Measurements from ENCODE around the gene VENTX.

Gene VENTX

DNA sequence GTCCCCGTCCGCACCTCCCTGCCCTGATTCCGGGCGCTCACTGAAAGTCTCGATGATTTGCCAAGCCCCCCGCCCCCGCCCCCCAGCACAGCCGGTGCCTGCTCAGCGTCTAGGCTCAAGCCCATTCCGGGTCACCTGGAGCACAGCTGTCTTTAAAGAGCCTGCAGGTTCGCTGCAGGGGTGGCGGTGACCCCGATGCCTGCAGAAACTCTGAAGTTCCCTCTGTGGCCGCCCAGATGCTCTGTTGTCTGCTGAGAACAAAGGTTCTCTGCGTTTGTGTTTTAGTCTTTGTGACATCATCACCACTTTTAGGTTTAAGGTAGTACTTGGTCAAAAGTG lies 780 bp downstream of the VENTX start:
- no peak for DNase-seq

DNA sequence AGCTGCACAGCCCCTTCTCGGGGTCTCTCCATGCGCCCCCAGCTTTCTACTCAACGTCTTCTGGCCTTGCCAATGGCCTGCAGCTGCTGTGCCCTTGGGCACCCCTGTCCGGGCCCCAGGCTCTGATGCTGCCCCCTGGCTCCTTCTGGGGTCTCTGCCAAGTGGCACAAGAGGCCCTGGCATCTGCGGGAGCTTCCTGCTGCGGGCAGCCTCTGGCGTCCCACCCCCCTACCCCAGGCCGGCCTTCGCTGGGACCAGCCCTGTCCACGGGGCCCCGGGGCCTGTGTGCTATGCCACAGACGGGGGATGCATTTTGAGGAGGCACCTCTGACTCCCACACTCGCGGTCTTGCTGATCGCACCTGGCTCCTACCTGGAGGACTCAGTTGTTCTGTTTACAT lies 2.3 kb downstream of the VENTX start:
- DNase-seq = no peak

DNA sequence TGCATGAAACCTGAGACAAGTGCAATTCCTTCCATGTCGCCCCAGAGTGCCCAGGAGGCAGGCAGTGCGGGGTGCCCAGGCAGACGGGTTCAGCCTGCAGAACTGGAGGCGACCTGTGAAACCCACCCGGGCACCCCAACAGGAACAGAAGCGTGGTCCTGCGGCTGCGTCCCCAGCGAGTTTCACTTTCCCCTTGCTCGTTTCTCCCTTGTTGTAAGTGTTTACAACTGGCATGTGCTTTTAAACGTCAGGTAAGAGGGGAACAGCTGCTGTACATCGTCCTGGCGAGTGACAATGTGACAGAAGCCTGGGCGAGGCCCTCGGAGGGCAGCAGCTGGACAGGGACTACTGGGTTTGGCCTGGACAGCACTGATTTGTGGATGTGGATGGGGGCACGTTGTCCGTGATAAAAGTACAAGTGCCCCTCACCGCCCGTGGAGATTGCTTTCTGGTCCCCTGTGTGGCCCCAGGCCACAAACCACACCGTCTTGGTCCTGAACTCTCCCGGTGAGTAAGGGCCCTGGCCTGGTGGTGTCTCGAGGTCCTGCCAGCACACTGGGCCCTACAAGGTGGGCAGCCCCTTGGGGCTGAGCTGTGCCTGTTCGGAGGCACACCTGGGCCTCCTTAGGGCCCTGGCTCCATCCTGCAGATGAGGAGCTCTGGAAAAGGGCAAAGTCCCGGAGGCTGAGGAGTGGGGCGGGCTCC lies 4.0 kb downstream of the VENTX start:
- DNase-seq = no peak

DNA sequence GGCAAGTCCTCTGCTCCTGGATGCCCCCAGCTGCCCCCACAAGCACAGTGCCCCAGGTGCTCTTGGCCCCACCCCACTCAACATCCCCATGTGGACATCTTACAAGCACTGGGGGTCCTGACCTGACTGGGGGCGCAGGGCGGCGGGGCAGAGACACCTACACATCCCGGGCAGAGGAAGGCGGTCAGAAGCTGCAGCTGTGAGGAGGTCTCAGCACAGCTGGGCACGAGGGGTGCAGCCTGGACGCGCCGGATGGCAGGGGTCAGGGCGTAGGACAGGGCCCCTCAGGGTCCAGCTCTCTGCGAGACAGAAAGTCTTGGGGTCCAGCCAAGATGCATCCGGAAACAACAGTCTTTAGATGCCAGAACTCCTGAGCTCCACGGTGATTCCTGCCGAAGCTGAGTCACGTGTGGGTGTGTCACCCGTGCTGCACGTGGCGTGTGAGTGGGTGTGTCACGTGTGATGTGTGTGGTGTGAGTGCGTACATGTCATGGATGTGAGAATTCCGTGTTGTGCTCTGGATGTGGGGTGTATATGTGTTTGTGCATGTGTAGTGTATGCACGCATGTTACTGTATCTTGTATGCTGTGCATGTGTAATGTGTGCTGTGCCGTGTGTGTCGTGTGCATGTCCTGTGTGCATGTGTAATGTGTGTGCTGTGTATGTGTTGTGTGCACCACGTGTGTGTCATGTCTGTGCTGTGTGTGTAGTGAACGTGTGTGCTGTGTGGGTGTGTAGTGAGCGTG lies 5.1 kb downstream of the VENTX start:
- no peak for DNase-seq

DNA sequence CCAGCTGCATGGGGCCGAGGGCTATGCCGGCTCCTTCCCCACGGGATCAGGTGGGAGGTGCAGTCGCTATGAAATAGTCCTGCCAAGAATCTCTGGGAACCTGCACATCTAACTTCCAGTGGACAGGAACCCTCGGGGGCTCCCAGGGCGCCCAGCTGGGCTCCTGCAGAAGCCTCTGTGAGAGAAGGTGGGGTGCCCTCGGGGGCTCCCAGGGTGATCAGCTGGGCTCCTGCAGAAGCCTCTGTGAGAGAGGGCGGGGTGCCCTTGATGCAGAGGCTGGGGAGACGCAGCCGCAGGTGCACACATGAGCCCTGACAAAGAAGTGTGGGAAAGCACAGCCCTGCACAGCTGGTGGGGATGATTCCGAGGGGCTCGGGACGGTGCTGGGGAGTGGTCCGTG lies 5.9 kb downstream of the VENTX start:
- DNase-seq = no peak

DNA sequence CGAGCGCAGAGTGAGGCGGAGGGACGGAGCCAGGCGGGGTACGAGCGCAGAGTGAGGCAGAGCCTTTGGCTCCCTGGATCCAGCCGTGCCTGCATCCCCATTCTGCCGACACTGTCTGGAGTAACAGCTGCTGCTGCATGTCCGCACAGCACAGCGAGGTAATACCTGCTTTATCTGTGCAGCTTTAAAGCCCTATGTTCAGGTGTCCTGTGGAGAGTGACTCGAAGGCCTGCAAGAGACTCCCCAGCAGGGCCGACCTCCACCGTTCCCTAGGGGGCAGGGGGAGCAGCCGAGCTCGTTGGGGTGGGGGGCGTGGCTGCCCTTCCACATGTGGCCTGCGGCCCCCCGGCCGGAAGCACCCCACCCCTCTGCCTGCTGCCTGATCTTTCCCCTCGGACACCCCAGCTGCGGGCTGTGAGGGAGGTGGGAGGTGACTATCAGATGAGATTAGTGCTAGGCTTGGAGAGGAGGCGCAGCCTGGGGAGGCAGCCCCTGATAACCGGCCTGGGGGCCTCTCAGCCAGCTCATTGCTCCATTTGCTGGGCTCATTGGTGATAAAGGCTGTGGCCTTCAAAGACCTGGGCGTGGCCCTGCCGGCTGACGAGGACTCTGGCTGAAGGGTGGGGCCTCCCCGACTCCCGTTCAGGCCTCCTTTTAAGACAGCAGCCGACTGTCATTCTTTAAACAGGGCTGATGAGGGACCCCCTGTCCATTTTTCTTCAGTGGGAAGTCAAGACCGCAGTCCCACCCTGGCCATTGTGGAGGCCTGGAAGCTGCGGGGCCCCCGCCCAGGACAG lies 8.0 kb downstream of the VENTX start:
- DNase-seq = no peak

DNA sequence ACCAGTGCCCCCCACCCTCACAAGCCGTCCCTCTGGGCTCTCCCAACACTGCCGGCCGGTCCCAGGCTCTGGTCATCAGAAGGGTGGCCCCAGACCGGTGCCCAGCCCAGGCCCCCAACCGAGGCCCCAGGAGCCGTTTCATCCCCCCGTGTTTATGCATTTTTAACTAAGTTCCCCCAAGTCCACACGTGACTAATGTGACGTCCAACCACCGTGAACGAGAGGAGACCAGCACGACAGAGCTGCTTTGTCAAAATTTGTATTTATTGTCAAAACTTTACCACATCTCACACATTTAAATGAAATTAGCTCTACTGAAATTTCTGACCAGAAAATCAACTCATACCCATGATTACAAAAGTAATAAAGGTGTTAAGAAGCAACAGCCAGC lies 8.6 kb downstream of the VENTX start:
- no peak for DNase-seq

DNA sequence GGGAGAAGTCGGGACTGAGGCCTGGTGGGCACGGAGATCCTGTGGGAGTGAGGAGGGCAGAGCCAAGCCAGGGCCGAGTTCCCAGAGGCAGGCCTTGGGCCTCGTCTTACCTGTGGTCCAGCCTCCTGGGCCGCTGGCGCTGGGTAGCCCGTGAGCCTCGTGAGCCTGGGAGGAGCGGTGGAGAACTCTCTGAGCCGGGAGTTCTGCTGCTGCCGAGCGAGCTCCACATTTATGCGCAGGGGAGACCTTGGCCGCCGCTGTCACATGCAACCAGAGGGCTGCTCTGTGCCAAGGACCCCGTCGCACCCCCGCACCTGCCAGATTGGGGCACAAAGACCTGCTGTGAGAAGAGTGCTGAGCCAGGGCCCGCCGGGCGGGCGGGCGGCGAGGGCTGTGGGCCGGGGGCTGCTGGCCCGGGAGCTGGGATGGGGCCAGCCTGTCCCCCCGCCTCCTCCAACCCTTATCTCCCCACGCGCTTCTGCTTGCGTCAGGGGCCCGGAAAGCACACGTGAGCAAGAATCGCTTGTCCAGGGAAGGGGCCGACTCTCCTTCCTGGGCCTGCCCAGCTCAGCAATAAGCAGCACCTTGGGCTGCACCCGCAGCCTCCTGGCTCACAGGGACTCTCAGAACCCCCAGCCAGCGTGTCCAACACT lies 10.2 kb downstream of the VENTX start:
- DNase-seq = no peak

DNA sequence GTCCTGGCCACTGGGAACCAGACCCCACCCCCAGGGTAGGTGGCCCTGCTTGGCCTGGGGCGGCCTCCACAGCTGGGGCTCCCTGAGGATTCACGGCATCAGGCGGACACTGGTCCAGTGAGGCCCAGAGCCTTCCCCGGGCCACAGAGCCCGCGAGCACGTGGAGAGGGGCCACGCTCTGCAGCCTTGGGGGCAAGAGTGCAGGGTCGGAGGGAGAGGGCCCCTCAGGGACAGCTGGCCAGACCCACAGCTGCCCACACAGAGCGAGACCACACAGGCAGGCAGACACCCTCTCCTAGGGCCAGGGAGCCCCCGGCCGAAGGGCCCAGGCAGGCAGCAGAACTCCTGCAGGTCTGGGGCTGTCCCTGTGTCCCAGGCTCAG lies 10.7 kb downstream of the VENTX start:
- no peak for DNase-seq

DNA sequence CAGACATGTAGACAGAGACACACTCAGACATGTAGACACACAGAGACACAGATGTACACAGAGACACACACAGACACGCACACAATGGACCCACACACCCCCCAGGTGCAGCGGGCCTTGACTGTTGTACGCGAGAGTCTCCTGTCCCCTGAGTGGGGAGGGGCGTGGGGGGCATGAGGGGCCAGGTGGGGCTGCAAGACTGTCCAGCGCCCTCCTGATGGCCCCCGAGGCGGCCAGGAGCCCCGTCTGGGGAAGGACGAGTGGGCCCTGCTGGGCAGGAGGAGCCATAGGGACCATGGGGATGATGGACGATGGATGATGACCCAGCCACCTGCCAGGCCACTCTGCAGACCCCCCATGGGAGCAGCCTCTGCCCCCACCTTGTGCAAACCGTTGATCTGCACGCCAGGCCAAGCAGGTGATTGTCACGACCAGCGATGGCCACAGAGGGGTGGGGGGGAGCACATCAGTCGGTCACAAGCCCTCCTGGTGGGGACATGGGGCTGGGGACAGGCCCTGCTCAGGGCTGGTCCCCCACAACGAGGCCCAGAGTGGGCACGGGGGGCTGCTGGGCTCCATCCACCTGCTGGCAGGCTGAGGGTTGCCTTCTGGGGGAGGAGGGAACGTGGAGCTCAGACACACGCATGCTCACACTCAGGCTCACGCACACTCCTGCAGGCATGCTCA lies 11.6 kb downstream of the VENTX start:
- no peak for DNase-seq

DNA sequence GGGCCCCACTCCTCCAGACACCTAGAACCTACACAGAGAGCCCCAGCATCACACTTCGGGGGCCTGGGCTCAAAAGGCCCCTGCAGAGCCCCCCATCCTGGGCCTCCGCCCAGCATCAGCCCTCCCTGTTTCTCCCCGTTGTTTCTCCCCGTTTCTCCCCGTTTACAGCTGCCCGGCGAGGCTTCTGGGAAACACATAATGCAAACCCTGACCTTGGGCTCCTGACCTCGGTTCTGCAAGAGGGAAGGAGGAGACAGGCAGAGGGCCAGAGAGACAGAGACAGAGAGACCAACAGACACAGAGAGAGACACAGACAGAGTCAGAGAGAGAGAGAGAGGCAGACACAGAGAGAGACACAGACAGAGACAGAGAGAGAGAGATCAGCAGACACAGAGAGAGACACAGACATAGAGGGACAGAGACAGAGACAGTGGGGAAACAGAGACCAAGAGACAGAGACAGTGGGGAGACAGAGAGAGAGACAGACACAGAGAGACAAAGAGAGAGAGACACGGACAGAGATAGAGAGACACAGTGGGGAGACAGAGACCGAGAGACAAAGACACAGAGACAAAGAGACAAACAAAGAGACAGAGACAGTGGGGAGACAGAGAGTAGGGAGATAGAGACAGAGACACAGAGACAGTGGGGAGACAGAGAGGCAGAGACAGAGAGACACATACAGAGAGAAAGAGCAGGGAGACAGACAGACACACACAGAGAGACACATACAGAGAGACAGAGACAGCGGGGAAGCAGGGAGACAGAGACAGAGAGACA lies 12.5 kb downstream of the VENTX start:
- DNase-seq = no peak

DNA sequence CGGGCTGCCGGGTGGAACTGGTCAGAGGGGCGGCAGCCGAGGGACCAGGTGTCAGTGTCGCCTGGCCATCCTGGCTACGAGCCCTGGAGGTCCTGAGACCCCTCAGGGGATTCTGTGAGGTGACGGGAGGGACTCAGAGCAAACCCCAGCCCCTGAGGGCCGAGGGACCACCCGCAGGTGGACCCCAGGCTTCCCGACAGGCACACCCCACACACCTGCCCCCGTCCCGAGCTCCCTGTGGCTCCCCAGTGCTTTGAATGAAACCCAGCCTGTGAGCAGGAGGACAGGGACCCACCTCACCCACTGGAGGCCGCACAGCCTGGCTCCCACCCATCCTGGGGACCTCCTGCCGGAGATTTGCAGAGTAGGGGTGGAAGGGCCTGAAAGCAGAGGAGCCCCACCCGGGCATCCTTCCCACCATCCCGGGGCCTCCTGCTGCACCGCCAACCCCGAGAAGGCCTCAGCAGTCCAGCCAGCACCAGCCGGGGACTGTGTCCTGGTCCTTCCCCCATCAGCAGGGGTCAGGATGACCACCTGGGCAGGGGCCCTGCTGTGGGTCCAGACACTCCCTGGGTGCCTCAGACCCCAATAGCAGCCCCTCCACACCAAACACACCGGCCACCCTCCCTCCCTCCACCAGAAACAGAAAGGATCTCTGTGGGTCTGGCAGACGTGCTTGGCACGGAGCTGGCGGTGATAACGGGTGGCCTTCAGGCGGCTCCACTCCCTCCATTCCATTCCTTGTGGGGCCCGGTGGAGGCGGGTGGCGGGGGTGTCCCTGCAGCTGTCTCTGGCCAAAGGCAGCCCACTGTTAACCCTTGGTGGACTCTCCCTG lies 13.9 kb downstream of the VENTX start:
- no peak for DNase-seq

DNA sequence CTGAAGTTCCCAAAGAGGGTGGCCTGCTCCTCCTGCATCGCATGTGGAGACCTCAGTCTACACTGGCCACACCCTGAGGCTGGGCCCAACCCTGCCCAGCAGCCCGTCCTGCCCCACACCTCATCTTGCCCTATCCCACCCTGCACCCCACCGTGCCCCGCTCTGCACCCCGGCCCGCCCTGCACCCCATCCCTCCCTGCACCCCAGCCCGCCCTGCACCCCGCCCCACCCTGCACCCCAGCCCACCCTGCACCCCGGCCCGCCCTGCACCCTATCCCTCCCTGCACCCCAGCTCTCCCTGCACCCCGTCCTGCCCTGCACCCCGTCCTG lies 14.5 kb downstream of the VENTX start:
- DNase-seq = no peak

DNA sequence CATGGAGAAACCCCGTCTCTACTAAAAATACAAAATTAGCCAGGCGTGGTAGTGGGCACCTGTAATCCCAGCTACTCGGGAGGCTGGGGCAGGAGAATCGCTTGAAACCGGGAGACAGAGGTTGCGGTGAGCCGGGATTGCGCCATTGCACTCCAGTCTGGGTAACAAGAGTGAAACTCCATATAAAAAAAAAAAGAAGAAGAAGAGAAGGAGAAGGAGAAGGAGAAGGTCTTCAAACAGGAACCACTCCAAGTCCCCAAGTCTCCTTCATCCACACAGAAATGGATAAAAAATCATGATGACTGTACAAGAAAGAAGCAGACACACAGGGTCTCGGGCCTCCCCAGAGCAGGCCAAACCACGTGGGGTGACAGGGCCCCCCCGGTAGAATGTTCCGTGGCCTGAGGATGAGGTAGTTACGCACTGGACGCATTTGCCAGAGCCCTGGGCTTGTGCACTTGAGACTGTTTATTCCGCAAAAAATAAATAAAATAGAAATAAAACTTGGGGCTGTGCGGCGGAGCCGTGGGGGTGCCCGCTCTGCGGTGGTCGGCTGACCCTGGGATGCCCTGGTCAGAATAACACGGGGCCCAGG lies 15.8 kb downstream of the VENTX start:
- DNase-seq = no peak

DNA sequence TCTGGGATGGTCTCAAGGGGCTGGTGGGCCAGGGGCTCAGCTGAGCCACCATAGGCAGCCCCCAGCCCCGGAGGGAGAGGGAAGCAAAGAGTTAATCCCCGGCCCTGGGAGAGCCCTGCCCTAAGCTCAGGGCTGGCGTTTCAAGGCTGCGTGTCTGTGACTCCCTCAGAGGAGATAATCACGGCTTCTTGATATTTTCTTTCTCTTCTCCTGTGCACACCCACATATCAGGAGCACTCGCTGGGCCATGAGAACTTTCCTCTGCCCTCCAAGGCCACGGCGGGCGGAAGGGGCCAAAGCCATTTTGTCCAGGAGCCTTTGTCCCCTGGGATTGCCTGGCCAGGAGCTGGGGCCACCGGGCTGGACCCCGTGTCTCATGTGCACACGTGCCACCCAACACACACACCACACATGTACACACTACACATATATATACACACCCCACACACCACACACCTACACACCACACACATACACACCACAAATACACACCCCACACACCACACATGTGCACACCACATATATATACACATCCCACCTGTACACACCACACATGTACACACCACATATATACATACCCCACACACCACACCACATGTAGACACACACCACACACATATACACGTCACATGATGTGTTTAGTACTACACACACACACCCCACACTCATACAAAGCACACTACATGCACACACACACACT lies 16.9 kb downstream of the VENTX start:
- DNase-seq = no peak

DNA sequence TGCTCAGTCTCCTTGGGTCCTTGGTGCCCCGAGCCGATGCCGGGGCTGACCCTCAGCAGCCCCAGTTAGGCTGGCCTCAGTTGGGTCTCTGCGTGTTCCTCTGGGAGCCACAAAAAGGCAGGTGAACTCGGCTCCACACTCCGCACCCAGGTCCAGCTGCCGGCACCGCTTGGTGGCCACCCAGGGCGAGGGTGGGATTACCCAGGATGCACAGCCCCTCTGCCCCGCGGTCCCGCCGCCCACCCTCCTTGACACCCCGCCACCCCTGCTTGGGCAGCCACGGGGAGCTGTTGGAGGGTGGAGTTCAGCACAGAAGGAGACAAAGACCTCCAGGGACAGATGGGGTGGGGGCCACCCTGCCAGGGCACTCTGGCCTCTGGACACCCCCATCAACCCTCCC lies 17.7 kb downstream of the VENTX start:
- DNase-seq = no peak

DNA sequence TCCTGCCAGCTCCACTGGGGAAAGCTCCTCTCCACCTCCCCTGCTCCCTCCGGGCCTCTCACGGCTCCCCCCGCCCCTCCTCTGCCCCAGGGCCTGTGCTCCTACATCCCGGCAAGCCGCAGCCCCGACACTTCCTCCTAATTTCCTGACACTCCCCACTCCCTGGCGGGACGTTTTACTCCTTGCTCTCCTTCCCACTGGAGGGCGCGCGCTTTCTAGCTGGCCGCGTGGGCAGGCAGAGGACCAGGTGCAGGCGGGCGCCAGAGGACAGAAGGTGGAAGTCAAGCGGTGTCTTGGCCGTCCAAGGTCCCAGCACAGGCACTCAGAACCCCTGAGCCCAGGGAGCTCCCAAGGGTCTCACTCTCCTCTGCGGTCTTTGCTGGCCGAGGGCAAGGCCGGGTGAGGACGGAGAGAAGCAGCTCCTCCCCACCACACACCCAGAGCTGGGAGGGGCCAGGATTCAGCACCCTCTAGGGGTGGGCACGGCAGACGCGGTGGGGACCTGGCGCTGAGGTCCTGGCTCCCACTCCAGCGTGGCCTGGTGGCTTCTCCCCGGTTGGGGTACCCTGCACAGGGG lies 19.9 kb downstream of the VENTX start:
- no peak for DNase-seq

DNA sequence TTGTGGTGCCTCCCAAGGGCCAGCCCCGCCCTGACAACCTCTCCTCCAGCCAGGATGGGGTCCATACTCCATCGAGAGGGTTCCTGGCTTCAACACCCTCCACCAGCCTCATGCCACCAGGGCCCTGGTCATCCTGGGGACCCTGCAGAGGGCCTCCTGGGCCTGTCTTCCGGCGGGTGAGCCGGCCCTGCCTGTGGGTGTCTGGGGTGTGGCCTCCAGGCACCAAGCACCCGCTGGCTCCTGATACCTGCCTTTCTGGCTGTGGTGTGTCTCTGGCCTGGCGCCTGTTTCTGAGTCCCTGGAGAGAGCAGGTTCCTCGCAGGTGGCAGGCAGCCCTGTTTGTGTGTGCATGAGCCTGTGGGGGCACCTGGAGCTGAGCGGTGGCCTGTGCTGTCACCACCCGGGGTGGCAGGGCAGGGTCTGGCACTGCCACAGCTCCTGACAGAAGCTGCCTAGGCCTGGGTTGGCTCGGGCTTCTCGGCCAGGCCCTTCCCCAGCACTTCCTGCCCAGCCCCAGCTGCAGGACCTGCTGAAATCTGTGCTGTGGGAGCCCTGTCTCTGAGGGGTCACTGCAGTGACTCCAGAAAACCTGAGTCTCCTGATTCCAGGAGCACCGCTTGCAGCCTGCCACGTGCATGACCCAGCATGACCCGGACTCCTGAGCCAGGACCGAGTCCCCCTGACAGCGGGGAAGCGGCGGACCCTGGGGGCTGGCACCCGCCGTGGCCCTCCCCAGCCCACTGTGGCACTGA lies 20.6 kb downstream of the VENTX start:
- peak; percentile 71 to 77 for DNase-seq
